Measurements from ENCODE around the gene CACNA1D. TPM values are rescaled to one million over a fixed set of nuclear protein-coding genes. Genes with fewer than 3 reads are reported as not detected.

CACNA1D gene
- total and polyA plus RNA-seq, 8 donors, result 5.3 to 22.8 (median 11.6) TPM

DNA sequence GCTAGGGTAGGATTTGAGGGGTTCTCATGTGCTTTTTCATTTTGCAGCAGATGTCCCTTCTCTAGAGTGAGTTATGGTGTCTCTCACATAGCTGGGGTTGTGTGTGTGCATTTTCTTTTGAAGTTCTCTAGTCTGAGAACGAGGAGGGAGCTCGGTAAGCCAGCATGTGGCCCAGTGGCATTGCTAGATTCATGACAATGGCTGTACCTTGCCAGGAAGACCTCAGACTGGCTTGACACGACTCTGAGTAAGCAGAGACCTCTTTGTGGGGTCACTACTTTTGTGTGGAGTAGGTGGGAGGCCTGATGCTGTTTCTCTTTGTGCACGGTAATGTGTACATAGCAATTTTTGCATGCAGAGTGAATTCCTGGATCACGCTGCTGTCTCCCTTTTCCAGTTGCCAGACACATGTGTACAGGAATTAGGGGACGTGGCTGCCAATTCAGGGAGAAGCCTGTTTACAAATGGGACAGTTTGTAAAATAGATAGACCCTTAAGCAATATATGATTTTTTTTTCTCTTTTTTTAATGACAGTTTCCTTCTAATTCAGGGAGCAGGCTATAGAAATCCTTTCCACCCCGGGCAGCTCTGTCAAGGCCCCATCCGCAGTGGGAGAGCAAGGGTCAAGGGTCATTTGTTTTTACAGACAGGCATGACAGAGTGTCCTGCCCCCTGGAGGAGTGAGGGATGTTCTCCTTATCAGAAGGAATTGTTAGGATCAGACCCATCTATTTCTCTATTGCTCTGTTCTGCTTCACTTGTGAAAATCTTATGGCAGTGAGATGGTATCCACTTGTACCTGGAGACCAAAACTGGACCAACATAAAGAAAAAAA, 4.6 kb downstream of the CACNA1D start:
- DNase-seq, result no peak
- no peak for ATAC-seq
- intact Hi-C loops (cut with DNase I), result no loop called here
- Histone ChIP-seq H3K4me3 (no peak overlapping the region), H3K27ac (no peak overlapping the region), H3K4me1 (peaks cover 0 to 4% (median 0%) of the 10 kb centered on the region in 3 donors), H3K27me3 (no peaks in the 10 kb centered on the region), H3K36me3 (no peaks in the 10 kb centered on the region), H3K9me3 (no peaks in the 10 kb centered on the region)
- TF ChIP-seq, protein P1, sequence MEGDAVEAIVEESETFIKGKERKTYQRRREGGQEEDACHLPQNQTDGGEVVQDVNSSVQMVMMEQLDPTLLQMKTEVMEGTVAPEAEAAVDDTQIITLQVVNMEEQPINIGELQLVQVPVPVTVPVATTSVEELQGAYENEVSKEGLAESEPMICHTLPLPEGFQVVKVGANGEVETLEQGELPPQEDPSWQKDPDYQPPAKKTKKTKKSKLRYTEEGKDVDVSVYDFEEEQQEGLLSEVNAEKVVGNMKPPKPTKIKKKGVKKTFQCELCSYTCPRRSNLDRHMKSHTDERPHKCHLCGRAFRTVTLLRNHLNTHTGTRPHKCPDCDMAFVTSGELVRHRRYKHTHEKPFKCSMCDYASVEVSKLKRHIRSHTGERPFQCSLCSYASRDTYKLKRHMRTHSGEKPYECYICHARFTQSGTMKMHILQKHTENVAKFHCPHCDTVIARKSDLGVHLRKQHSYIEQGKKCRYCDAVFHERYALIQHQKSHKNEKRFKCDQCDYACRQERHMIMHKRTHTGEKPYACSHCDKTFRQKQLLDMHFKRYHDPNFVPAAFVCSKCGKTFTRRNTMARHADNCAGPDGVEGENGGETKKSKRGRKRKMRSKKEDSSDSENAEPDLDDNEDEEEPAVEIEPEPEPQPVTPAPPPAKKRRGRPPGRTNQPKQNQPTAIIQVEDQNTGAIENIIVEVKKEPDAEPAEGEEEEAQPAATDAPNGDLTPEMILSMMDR (IDR thresholded peaks at IDR 0.05), result no peak
- WGBS, 2 donors, result 70 to 72% methylated on average over 8 of the region's 8 CpGs
- FAIRE-seq, result no peak

DNA sequence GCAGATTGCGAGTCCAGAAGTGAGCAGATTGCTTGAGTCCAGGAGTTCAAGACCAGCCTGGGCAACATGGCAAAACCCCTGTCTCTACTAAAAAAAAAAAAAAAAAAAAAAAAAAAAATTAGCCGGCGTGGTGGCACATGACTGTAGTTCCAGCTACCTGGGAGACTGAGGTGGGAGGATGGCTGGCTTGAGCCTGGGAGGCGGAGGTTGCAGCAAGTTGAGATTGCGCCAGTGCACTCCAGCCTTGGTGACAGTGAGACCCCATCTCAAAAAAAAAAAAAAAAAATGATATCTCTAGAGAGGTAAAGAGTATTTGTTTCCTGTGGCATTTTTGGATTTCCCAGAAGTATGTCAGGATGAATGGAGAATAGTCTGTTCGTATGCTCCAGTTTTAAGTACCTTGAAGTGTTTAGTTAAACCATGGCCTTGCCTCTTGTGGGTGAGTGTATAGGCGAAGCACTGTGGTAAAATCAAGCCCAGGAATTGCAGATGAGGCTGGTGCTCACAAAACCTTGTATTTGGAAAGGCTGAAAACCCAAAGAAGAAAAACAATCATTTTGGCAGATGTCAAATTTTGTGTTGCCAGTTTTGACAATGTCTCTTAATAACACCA, 5.9 kb downstream of the CACNA1D start:
- Histone ChIP-seq H3K4me3 (no peak overlapping the region), H3K4me1 (peaks cover 0 to under 1% (median 0%) of the 10 kb centered on the region in 3 donors), H3K36me3 (no peaks in the 10 kb centered on the region), H3K27me3 (no peaks in the 10 kb centered on the region), H3K9me3 (no peaks in the 10 kb centered on the region), H3K27ac (no peak overlapping the region)
- TF ChIP-seq, protein P1 (IDR thresholded peaks at IDR 0.05), result no peak
- no peak for FAIRE-seq
- ATAC-seq, result no peak
- no peak for DNase-seq
- WGBS, 2 donors, result 75 to 83% methylated on average over 6 to 7 of the region's 7 CpGs
- intact Hi-C loops (cut with DNase I), result no loop called here

DNA sequence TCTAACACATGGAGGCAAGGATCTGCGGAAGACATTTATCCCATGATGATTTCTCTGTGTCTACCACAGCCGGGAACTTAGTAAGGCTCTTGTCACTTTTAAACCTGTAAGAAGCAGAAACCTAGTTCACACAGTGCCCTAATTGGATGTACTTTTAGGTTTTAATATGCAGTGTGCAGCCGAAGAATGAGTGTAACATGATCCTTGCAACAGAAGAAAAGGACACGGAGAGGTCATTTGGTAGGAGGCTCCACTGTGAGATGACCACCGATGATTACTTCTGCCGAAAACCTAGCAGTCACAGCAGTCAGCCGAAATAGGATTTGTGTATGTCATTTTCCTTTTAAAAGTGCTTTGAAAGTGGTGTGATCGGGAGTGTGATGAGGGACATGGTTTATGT, 6.8 kb downstream of the CACNA1D start:
- H3K27me3 ChIP-seq, result no peaks in the 10 kb centered on the region
- TF ChIP-seq, protein P1 (IDR thresholded peaks at IDR 0.05), result no peak
- H3K36me3 ChIP-seq, result no peaks in the 10 kb centered on the region
- H3K4me3 ChIP-seq, result no peak overlapping the region
- H3K4me1 ChIP-seq, result peaks cover 0 to under 1% (median 0%) of the 10 kb centered on the region in 3 donors
- ATAC-seq (no peak), FAIRE-seq (no peak), DNase-seq (no peak)
- 67 to 73% methylated on average over 8 of the region's 8 CpGs for WGBS, 2 donors
- H3K9me3 ChIP-seq, result no peaks in the 10 kb centered on the region
- intact Hi-C loops (cut with DNase I), result no loop called here
- no peak overlapping the region for H3K27ac ChIP-seq

DNA sequence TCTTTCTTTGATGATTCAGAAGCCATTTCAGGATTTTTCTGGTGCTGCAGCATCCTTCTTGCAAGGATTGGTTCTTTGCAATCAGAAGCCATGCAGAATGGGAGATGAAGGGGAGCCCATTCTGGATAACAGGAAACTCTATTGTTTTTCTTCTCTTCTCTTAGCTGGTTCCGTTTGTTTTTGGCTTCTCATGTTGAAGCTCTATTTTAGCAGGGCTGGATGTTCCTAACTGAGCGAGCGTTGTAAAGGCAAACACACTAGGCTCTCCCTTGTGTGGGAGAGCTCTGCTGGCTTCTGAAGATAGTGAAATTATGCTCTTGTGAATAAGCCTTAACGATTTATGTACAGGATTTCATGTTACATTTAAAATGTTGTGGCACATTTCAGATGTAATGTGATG, 8.3 kb downstream of the CACNA1D start:
- DNase-seq (no peak), ATAC-seq (no peak), FAIRE-seq (no peak)
- TF ChIP-seq, protein P1 (IDR thresholded peaks at IDR 0.05), result no peak
- H3K4me3 ChIP-seq, result no peak overlapping the region
- intact Hi-C loops (cut with DNase I), result no loop called here
- H3K36me3 ChIP-seq, result no peaks in the 10 kb centered on the region
- H3K27me3 ChIP-seq, result no peaks in the 10 kb centered on the region
- no peak overlapping the region for H3K27ac ChIP-seq
- no peaks in the 10 kb centered on the region for H3K9me3 ChIP-seq
- 74% methylated on average over 4 of the region's 4 CpGs for WGBS, 2 donors
- peaks cover 0 to 10% (median 7%) of the 10 kb centered on the region in 3 donors for H3K4me1 ChIP-seq

DNA sequence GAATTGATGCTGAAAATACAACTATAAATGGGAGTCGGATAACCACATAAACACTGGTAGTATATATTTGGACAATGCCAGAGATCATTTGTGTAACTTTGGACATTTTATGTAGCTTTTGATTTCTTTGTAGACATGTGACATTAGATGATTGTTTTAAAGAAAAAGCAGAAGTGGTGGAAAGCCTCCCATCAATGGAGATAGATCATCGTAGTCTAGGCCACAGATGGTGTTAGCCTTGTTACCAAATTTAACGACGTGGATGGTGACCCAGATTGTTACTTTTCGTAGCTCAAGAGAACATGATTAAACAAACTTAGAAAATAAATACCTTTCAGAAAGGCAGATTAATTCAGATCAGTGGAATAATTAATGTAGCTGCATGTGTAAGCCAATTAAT, 8.8 kb downstream of the CACNA1D start:
- intact Hi-C loops (cut with DNase I), result no loop called here

More for the DNA sequence above, 8.8 kb downstream of the CACNA1D start:
- 87 to 88% methylated on average over 5 of the region's 5 CpGs for WGBS, 2 donors
- Histone ChIP-seq H3K4me3 (no peak overlapping the region), H3K27me3 (no peaks in the 10 kb centered on the region), H3K4me1 (peaks cover 0 to 10% (median 7%) of the 10 kb centered on the region in 3 donors), H3K9me3 (no peaks in the 10 kb centered on the region), H3K36me3 (no peaks in the 10 kb centered on the region), H3K27ac (no peak overlapping the region)
- DNase-seq (no peak), FAIRE-seq (no peak), ATAC-seq (no peak)
- TF ChIP-seq, protein P1 (IDR thresholded peaks at IDR 0.05), result no peak
